ENCODE results near the gene PRUNE2.

Gene PRUNE2

GRCh38 chr9:76693912-76694311 lies 212.0 kb downstream of the PRUNE2 start:
- Histone ChIP-seq H2BK5ac (ENCODE audit: low read length) (no peak overlapping the region), H3K79me1 (ENCODE audit: low read length) (no peaks in the 10 kb centered on the region), H2BK15ac (replicated peaks; ENCODE audit: low read depth) (no peak overlapping the region), H3K36me3 (ENCODE audit: control insufficient read depth, insufficient read depth, low read length) (no peaks in the 10 kb centered on the region), H2BK120ac (ENCODE audit: low read depth, low read length) (no peak overlapping the region), H3K23ac (ENCODE audit: low read length) (no peak overlapping the region), H3K56ac (ENCODE audit: low read length) (no peak overlapping the region), H3K79me2 (ENCODE audit: control insufficient read depth, insufficient read depth, low read length) (no peaks in the 10 kb centered on the region), H3K4ac (ENCODE audit: low read depth, low read length) (no peak overlapping the region), H3K4me3 (ENCODE audit: low read length) (no peak overlapping the region), H3K27me3 (ENCODE audit: insufficient read depth, low read length, poor library complexity) (no peaks in the 10 kb centered on the region), H3K4me2 (ENCODE audit: low read length) (no peak overlapping the region), H2AK5ac (ENCODE audit: low read length) (no peak overlapping the region), H4K5ac (ENCODE audit: low read length) (no peak overlapping the region), H3K18ac (ENCODE audit: low read length) (no peak overlapping the region), H3K27ac (ENCODE audit: low read depth, low read length) (no peak overlapping the region), H3K4me1 (ENCODE audit: control insufficient read depth, low read depth, low read length) (no peaks in the 10 kb centered on the region), H3K9ac (ENCODE audit: low read length) (no peak overlapping the region), H4K8ac (ENCODE audit: low read depth, low read length) (no peak overlapping the region)
- DNase-seq = no peak
- no CpG with 5 or more reads among the region's 5 CpGs for WGBS (ENCODE audit: extremely low coverage, insufficient coverage, low lambda C conversion rate)

- H3K23ac ChIP-seq (ENCODE audit: low read length) = no peak overlapping the region
- H3K79me2 ChIP-seq (ENCODE audit: control insufficient read depth, insufficient read depth, low read length) = no peaks in the 10 kb centered on the region
- H3K27ac ChIP-seq (ENCODE audit: low read depth, low read length) = no peak overlapping the region
- H3K36me3 ChIP-seq (ENCODE audit: control insufficient read depth, insufficient read depth, low read length) = no peaks in the 10 kb centered on the region
- no peak overlapping the region for H3K4me3 ChIP-seq (ENCODE audit: low read length)
- no peak overlapping the region for H3K4ac ChIP-seq (ENCODE audit: low read depth, low read length)
- DNase-seq = peak; percentile 64
- no peak overlapping the region for H2BK5ac ChIP-seq (ENCODE audit: low read length)
- no peak overlapping the region for H2BK15ac ChIP-seq (replicated peaks; ENCODE audit: low read depth)
- no peaks in the 10 kb centered on the region for H3K27me3 ChIP-seq (ENCODE audit: insufficient read depth, low read length, poor library complexity)
- H3K9ac ChIP-seq (ENCODE audit: low read length) = no peak overlapping the region
- H2AK5ac ChIP-seq (ENCODE audit: low read length) = no peak overlapping the region
- no peaks in the 10 kb centered on the region for H3K4me1 ChIP-seq (ENCODE audit: control insufficient read depth, low read depth, low read length)
- no peak overlapping the region for H4K5ac ChIP-seq (ENCODE audit: low read length)
- H3K56ac ChIP-seq (ENCODE audit: low read length) = no peak overlapping the region
- H2BK120ac ChIP-seq (ENCODE audit: low read depth, low read length) = no peak overlapping the region
- H3K18ac ChIP-seq (ENCODE audit: low read length) = no peak overlapping the region
- H4K8ac ChIP-seq (ENCODE audit: low read depth, low read length) = no peak overlapping the region
- H3K79me1 ChIP-seq (ENCODE audit: low read length) = no peaks in the 10 kb centered on the region
- no CpG with 5 or more reads among the region's 9 CpGs for WGBS (ENCODE audit: extremely low coverage, insufficient coverage, low lambda C conversion rate)
- H3K4me2 ChIP-seq (ENCODE audit: low read length) = no peak overlapping the region
Observed at GRCh38 chr9:76692458-76693129, 213.3 kb downstream of the PRUNE2 start.

GRCh38 chr9:76691517-76692313 lies 214.2 kb downstream of the PRUNE2 start:
- Histone ChIP-seq H3K18ac (ENCODE audit: low read length) (no peak overlapping the region), H4K5ac (ENCODE audit: low read length) (no peak overlapping the region), H2BK5ac (ENCODE audit: low read length) (no peak overlapping the region), H3K4me2 (ENCODE audit: low read length) (peak overlapping the region; percentile 68), H3K79me2 (ENCODE audit: control insufficient read depth, insufficient read depth, low read length) (no peaks in the 10 kb centered on the region), H3K27me3 (ENCODE audit: insufficient read depth, low read length, poor library complexity) (no peaks in the 10 kb centered on the region), H2BK15ac (replicated peaks; ENCODE audit: low read depth) (no peak overlapping the region), H3K4me1 (ENCODE audit: control insufficient read depth, low read depth, low read length) (no peaks in the 10 kb centered on the region), H3K79me1 (ENCODE audit: low read length) (no peaks in the 10 kb centered on the region), H3K4me3 (ENCODE audit: low read length) (peak overlapping the region; percentile 24), H3K56ac (ENCODE audit: low read length) (peak overlapping the region; percentile 68), H3K27ac (ENCODE audit: low read depth, low read length) (no peak overlapping the region), H2BK120ac (ENCODE audit: low read depth, low read length) (no peak overlapping the region), H3K23ac (ENCODE audit: low read length) (no peak overlapping the region), H3K9ac (ENCODE audit: low read length) (peak overlapping the region; percentile 14), H4K8ac (ENCODE audit: low read depth, low read length) (no peak overlapping the region), H3K36me3 (ENCODE audit: control insufficient read depth, insufficient read depth, low read length) (no peaks in the 10 kb centered on the region), H3K4ac (ENCODE audit: low read depth, low read length) (no peak overlapping the region), H2AK5ac (ENCODE audit: low read length) (no peak overlapping the region)
- peak; percentile 52 for DNase-seq
- no CpG with 5 or more reads among the region's 13 CpGs for WGBS (ENCODE audit: extremely low coverage, insufficient coverage, low lambda C conversion rate)

GRCh38 chr9:76690973-76691370 lies 214.9 kb downstream of the PRUNE2 start:
- no peak overlapping the region for H3K9ac ChIP-seq (ENCODE audit: low read length)
- no peaks in the 10 kb centered on the region for H3K79me1 ChIP-seq (ENCODE audit: low read length)
- H2AK5ac ChIP-seq (ENCODE audit: low read length) = no peak overlapping the region
- no peak for DNase-seq
- H3K23ac ChIP-seq (ENCODE audit: low read length) = no peak overlapping the region
- no peak overlapping the region for H3K56ac ChIP-seq (ENCODE audit: low read length)
- no peaks in the 10 kb centered on the region for H3K36me3 ChIP-seq (ENCODE audit: control insufficient read depth, insufficient read depth, low read length)
- no peak overlapping the region for H3K4ac ChIP-seq (ENCODE audit: low read depth, low read length)
- no peak overlapping the region for H2BK15ac ChIP-seq (replicated peaks; ENCODE audit: low read depth)
- no peak overlapping the region for H3K27ac ChIP-seq (ENCODE audit: low read depth, low read length)
- no peaks in the 10 kb centered on the region for H3K4me1 ChIP-seq (ENCODE audit: control insufficient read depth, low read depth, low read length)
- H3K4me2 ChIP-seq (ENCODE audit: low read length) = no peak overlapping the region
- H3K27me3 ChIP-seq (ENCODE audit: insufficient read depth, low read length, poor library complexity) = no peaks in the 10 kb centered on the region
- no peak overlapping the region for H2BK120ac ChIP-seq (ENCODE audit: low read depth, low read length)
- no peak overlapping the region for H3K18ac ChIP-seq (ENCODE audit: low read length)
- no peak overlapping the region for H2BK5ac ChIP-seq (ENCODE audit: low read length)
- no peak overlapping the region for H4K8ac ChIP-seq (ENCODE audit: low read depth, low read length)
- no peak overlapping the region for H3K4me3 ChIP-seq (ENCODE audit: low read length)
- no peak overlapping the region for H4K5ac ChIP-seq (ENCODE audit: low read length)
- WGBS (ENCODE audit: extremely low coverage, insufficient coverage, low lambda C conversion rate) = no CpG with 5 or more reads among the region's 5 CpGs
- H3K79me2 ChIP-seq (ENCODE audit: control insufficient read depth, insufficient read depth, low read length) = no peaks in the 10 kb centered on the region

GRCh38 chr9:76690246-76690972 lies 215.5 kb downstream of the PRUNE2 start:
- no peaks in the 10 kb centered on the region for H3K27me3 ChIP-seq (ENCODE audit: insufficient read depth, low read length, poor library complexity)
- no peaks in the 10 kb centered on the region for H3K36me3 ChIP-seq (ENCODE audit: control insufficient read depth, insufficient read depth, low read length)
- no peak overlapping the region for H3K4ac ChIP-seq (ENCODE audit: low read depth, low read length)
- no peak overlapping the region for H3K9ac ChIP-seq (ENCODE audit: low read length)
- H3K27ac ChIP-seq (ENCODE audit: low read depth, low read length) = no peak overlapping the region
- no peaks in the 10 kb centered on the region for H3K79me1 ChIP-seq (ENCODE audit: low read length)
- H3K79me2 ChIP-seq (ENCODE audit: control insufficient read depth, insufficient read depth, low read length) = no peaks in the 10 kb centered on the region
- no peak overlapping the region for H3K18ac ChIP-seq (ENCODE audit: low read length)
- H2BK5ac ChIP-seq (ENCODE audit: low read length) = no peak overlapping the region
- no peak overlapping the region for H3K23ac ChIP-seq (ENCODE audit: low read length)
- H2BK120ac ChIP-seq (ENCODE audit: low read depth, low read length) = no peak overlapping the region
- no CpG with 5 or more reads among the region's 1 CpG for WGBS (ENCODE audit: extremely low coverage, insufficient coverage, low lambda C conversion rate)
- H3K4me2 ChIP-seq (ENCODE audit: low read length) = no peak overlapping the region
- H3K56ac ChIP-seq (ENCODE audit: low read length) = no peak overlapping the region
- H2AK5ac ChIP-seq (ENCODE audit: low read length) = no peak overlapping the region
- no peaks in the 10 kb centered on the region for H3K4me1 ChIP-seq (ENCODE audit: control insufficient read depth, low read depth, low read length)
- DNase-seq = no peak
- no peak overlapping the region for H4K5ac ChIP-seq (ENCODE audit: low read length)
- no peak overlapping the region for H3K4me3 ChIP-seq (ENCODE audit: low read length)
- no peak overlapping the region for H2BK15ac ChIP-seq (replicated peaks; ENCODE audit: low read depth)
- no peak overlapping the region for H4K8ac ChIP-seq (ENCODE audit: low read depth, low read length)
